Measurements from ENCODE around the gene PAPLN.

Gene PAPLN

GRCh38 chr14:73312687-73313086 lies 75.4 kb downstream of the PAPLN start:
- Histone ChIP-seq H3K4me3 (ENCODE audit: low read length) (no peak overlapping the region), H3K27ac (ENCODE audit: low read length) (no peak overlapping the region), H3K27me3 (ENCODE audit: control insufficient read depth, insufficient read depth, low read length) (no peaks in the 10 kb centered on the region), H3K36me3 (ENCODE audit: control insufficient read depth, insufficient read depth, low read length) (no peaks in the 10 kb centered on the region), H3K4me1 (ENCODE audit: control insufficient read depth, insufficient read depth, low read length) (no peaks in the 10 kb centered on the region), H3K9me3 (ENCODE audit: control insufficient read depth, insufficient read depth, low read length) (no peaks in the 10 kb centered on the region)
- no peak for DNase-seq (ENCODE audit: low read depth, low spot score)
- no CpG with 5 or more reads among the region's 3 CpGs for WGBS (ENCODE audit: insufficient coverage, insufficient read length)

- DNase-seq (ENCODE audit: low read depth, low spot score), result no peak
- Histone ChIP-seq H3K4me1 (ENCODE audit: control insufficient read depth, insufficient read depth, low read length) (no peaks in the 10 kb centered on the region), H3K9me3 (ENCODE audit: control insufficient read depth, insufficient read depth, low read length) (no peaks in the 10 kb centered on the region)
These were observed 75.8 kb downstream of the PAPLN start for GRCh38 chr14:73313151-73313550.

GRCh38 chr14:73323896-73324399 lies 86.6 kb downstream of the PAPLN start:
- Histone ChIP-seq H3K36me3 (ENCODE audit: control insufficient read depth, insufficient read depth, low read length) (no peaks in the 10 kb centered on the region), H3K27ac (ENCODE audit: low read length) (no peak overlapping the region), H3K4me3 (ENCODE audit: low read length) (no peak overlapping the region), H3K4me1 (ENCODE audit: control insufficient read depth, insufficient read depth, low read length) (peaks cover 2% of the 10 kb centered on the region; the same call in 1 of the 2 replicates), H3K9me3 (ENCODE audit: control insufficient read depth, insufficient read depth, low read length) (no peaks in the 10 kb centered on the region), H3K27me3 (ENCODE audit: control insufficient read depth, insufficient read depth, low read length) (no peaks in the 10 kb centered on the region)
- DNase-seq (ENCODE audit: low read depth, low spot score), result no peak
- no CpG with 5 or more reads among the region's 3 CpGs for WGBS (ENCODE audit: insufficient coverage, insufficient read length)

More at GRCh38 chr14:73313151-73313550, 75.8 kb downstream of the PAPLN start:
- Histone ChIP-seq H3K27me3 (ENCODE audit: control insufficient read depth, insufficient read depth, low read length) (no peaks in the 10 kb centered on the region), H3K36me3 (ENCODE audit: control insufficient read depth, insufficient read depth, low read length) (no peaks in the 10 kb centered on the region), H3K4me3 (ENCODE audit: low read length) (no peak overlapping the region), H3K27ac (ENCODE audit: low read length) (no peak overlapping the region)
- no CpG with 5 or more reads among the region's 4 CpGs for WGBS (ENCODE audit: insufficient coverage, insufficient read length)
